Measurements from ENCODE around the gene DCBLD1.

DNA sequence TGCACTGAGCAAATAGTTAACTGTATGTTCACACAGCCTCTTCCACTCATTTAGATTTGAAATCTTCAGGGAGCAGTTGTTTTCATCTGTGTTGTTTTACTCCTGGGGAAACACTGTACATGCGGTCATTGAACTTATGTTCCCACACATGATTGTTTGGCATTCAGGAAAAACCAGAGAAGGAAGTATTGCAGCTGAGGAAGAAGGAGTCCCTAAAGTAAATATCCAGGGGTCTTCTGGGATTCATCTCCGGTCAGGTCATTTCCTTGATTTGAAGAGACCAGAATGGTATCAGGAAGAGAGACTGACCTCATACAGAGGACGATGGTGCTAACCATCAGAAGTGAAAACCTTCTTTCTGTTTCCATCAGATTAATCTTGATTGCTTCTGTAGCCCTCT lies 52.5 kb downstream of the DCBLD1 start:
- no peak for TF ChIP-seq POLR2A (IDR thresholded peaks at IDR 0.05; ENCODE audit: low read depth)
- TF ChIP-seq CTCF (IDR thresholded peaks at IDR 0.05): no peak
